OCI-LY7 (cell line): ENCODE data around the gene DENND10.

ENCODE experiments used
- EZH2phosphoT487 ChIP-seq: fragments of 200-600 bp; sonication (generic); IDR thresholded peaks from 2 replicates; pipeline ENCODE4 v1.6.1; 2018; ENCODE audit warnings: low read depth, borderline replicate concordance, mild to moderate bottlenecking, mixed run types, antibody characterized with exemption, low read length, moderate library complexity, mixed read lengths
- TF ChIP-seq, protein P1 (sequence below): fragments of 200-600 bp; sonication (generic); conservative IDR thresholded peaks from 2 replicates; pipeline ENCODE4 v1.5.1; 2014; ENCODE audit warnings: mild to moderate bottlenecking, antibody characterized with exemption, low read length, moderate library complexity, mixed read lengths

DNA sequence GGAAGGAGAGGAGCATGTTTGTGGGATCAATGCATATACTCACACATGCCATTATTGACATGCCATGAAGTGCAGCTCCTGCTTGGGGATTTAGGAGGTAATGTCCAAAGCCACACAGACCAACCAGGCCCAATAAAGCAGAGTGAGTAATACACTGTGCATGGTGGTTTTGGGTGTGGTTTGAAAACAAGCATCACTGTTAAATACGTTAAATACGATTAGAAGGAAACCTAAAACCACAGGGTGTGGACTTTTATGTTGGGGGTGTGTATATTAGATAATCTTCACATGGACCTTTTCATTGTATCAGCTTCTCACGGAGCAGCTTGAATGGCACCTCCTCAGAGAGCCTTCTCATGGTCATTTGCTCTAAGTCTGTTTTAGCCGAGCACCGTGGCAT is 12.9 kb upstream of the DENND10 start:
- TF ChIP-seq, protein P1, sequence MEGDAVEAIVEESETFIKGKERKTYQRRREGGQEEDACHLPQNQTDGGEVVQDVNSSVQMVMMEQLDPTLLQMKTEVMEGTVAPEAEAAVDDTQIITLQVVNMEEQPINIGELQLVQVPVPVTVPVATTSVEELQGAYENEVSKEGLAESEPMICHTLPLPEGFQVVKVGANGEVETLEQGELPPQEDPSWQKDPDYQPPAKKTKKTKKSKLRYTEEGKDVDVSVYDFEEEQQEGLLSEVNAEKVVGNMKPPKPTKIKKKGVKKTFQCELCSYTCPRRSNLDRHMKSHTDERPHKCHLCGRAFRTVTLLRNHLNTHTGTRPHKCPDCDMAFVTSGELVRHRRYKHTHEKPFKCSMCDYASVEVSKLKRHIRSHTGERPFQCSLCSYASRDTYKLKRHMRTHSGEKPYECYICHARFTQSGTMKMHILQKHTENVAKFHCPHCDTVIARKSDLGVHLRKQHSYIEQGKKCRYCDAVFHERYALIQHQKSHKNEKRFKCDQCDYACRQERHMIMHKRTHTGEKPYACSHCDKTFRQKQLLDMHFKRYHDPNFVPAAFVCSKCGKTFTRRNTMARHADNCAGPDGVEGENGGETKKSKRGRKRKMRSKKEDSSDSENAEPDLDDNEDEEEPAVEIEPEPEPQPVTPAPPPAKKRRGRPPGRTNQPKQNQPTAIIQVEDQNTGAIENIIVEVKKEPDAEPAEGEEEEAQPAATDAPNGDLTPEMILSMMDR = no peak
- no peak for TF ChIP-seq EZH2phosphoT487
